Measurements from ENCODE around the gene COLGALT1. TPM values are rescaled to one million over a fixed set of nuclear protein-coding genes. Genes with fewer than 3 reads are reported as not detected.

COLGALT1 gene
- total RNA-seq, 4 donors from 2014 or later, result 70.0 to 141 (median 115) TPM

- ATAC-seq (ENCODE audit: low FRiP score) (no peak), DNase-seq (ENCODE audit: low spot score) (no peak)
- TF ChIP-seq CTCF (IDR thresholded peaks at IDR 0.05), result no peak
These were observed 17.2 kb downstream of the COLGALT1 start for GRCh38 chr19:17572638-17573037.

GRCh38 chr19:17575871-17576757 lies 20.7 kb downstream of the COLGALT1 start:
- peak; percentile 6 for ATAC-seq (ENCODE audit: low FRiP score)
- no peak for DNase-seq (ENCODE audit: low spot score)
- TF ChIP-seq CTCF (IDR thresholded peaks at IDR 0.05), result no peak

- ATAC-seq (ENCODE audit: low FRiP score) (peak; percentile 72), DNase-seq (ENCODE audit: low spot score) (no peak)
- TF ChIP-seq CTCF (IDR thresholded peaks at IDR 0.05), result no peak
These were observed 21.5 kb downstream of the COLGALT1 start for GRCh38 chr19:17576758-17577456.

GRCh38 chr19:17577457-17578097 lies 22.1 kb downstream of the COLGALT1 start:
- ATAC-seq (ENCODE audit: low FRiP score) (no peak), DNase-seq (ENCODE audit: low spot score) (no peak)
- no peak for TF ChIP-seq CTCF (IDR thresholded peaks at IDR 0.05)

GRCh38 chr19:17579661-17580244 lies 24.3 kb downstream of the COLGALT1 start:
- no peak for DNase-seq (ENCODE audit: low spot score)
- ATAC-seq (ENCODE audit: low FRiP score), result no peak
- no peak for TF ChIP-seq CTCF (IDR thresholded peaks at IDR 0.05)

- ATAC-seq (ENCODE audit: low FRiP score), result no peak
- DNase-seq (ENCODE audit: low spot score), result no peak
- no peak for TF ChIP-seq CTCF (IDR thresholded peaks at IDR 0.05)
These were observed 25.2 kb downstream of the COLGALT1 start for GRCh38 chr19:17580470-17581144.

Measured in omental fat pad (tissue), 4 donors.